NCI-H748 treated with DMSO at 0.1 percent for 48 hours (cell line): ENCODE measurements around the gene PLEKHG1.

Experiments
- DNase-seq: peaks from one replicate; lab custom pipeline; 2025; lab: John Stamatoyannopoulos, UW

The PLEKHG1 gene

DNA sequence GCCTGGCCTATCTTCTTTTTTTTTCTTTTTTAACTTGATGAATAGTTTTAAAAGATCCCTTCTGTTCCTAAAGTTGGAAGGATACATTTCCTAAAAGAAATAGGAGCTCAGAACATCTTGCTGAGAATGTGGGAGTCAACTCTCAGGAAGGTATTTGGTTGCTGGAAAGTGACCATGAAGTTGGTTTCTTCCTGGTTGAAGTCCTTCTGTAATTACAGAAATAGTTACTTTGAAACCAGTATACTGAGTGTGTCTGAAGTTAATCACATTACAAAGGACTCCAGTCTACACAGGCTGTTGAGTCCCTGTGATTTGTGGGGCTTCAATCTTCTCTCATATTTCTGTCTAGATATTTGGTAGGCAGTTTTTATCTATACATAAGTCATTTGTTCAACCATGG lies 9.8 kb upstream of the PLEKHG1 start:
- no peak for DNase-seq

DNA sequence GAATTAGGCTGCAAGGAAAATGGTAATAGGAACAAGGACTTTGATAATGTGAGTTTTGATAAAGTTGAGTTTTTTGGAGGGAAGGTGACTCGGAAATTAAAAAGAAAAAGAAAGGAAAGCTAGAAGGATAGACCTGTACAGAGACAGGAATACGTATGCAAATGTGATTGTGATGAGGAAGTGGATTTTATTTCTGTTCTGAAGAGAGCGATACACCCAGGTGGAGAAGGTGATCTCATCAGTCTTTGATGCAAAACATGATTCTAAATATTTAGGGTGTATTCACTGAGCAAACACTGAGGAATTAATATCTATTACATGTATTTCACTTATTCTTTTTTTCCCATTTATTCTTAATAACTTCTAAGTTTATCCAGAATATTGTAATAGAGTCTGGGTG lies 9.2 kb upstream of the PLEKHG1 start:
- no peak for DNase-seq

DNA sequence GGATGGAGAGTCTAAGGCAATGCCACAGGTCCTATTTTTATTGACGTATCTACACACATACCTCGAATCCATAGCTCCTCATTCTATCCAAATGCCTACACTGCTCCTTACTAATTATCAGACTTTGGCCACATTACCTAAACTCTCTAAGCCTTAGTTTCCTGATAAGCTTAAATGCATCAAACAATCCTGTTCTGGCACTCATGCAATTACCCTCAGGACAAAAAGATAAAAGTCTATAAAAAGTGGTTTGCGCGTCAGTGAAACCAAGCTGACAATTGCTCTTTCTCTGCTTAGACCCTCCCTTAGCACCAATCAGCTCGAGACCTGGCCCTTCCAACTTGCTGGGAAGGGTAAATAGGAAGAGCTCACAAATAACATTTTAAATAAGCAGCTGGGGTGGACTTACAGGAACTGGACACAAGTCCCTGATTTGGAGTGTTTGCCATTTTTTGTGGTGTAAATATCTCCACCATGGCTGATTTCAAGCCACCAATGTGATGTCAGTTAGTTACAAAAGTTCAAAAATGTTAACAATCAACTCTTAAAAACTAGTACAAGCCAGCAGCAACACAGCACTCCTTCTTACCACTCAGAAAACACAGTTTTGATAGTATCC lies 7.2 kb upstream of the PLEKHG1 start:
- DNase-seq: no peak

DNA sequence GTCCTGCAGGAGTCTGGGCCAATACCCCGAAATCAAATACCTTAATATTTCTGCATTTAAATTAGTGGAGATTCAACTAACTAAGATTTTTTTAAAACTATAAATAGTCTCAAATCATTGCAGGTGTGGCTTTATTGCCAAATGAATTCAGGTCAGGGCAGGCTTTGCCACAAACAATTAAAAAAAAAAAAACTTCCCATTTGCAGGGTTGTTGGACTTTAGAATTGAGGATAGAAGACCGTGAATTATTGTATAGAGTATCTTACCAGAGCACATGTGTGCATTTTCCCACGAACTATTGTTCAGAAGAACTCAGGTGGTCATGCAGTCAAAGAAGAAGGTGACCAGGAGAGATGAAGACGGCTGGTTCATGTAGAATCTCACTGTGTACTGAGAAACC lies 6.6 kb upstream of the PLEKHG1 start:
- DNase-seq: no peak

GRCh38 chr6:150596439-150596838 lies 3.2 kb upstream of the PLEKHG1 start:
- DNase-seq: no peak

GRCh38 chr6:150598401-150598800 lies 1.3 kb upstream of the PLEKHG1 start:
- no peak for DNase-seq

GRCh38 chr6:150598858-150599198 lies 857 bp upstream of the PLEKHG1 start:
- no peak for DNase-seq

GRCh38 chr6:150600010-150600300 lies 270 bp downstream of the PLEKHG1 start:
- DNase-seq: no peak

DNA sequence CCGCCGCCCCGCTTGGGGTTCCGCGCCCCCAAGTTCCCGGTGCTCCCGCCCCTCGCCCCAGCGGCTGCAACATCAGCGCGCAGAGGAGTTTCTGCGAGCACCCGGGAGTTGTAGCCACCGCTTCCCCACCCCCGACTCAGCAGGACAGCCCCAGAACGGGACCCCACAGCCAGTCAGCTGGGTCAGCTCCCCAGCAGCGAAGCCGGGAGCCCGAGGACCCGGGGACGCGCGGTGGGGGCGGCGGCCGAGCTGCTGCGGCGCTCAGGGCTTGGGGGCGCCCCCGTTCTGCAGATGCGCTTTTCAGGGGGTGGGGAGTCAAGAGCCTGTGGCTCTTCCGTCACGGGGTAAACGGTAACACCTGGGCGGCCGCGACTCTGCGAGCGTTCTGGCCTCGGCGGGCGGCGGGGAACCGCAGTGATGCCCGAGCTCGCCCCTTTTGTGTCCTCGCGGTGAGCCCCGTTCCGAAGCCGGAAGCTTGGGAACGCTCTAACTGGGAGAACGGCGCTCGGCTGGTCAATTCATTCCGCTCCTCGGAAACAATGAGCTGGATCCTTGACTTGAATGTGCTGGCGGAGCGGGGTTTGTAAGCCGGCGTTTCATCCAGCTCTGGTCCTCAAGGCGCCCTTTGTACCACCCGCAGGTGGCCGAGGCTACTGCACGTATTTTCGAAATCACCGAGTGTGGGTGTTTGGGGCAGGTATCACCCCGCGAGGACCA lies 774 bp downstream of the PLEKHG1 start:
- peak; percentile 71 for DNase-seq

DNA sequence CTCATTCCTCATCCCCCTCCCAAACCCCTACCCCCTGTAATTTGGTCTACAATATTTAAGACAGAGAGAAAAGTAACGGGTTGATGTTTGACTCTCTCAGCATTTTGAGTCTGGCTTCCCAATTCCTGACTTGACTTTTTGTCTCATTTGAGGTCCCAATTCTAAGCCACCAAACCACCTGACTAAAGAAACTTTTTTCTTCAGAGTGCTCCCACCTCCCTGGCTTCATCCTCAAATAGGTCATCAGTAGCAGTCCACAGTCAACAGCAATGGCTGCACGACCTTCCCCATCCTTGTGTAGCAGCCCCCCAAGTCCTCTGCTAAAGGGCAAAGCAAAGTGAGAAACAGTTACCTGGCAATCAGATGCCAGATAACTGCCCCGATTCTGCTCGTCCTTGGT lies 1.8 kb downstream of the PLEKHG1 start:
- no peak for DNase-seq

GRCh38 chr6:150603176-150603575 lies 3.5 kb downstream of the PLEKHG1 start:
- no peak for DNase-seq

GRCh38 chr6:150604467-150604866 lies 4.8 kb downstream of the PLEKHG1 start:
- DNase-seq: no peak

GRCh38 chr6:150605333-150605732 lies 5.6 kb downstream of the PLEKHG1 start:
- DNase-seq: no peak

DNA sequence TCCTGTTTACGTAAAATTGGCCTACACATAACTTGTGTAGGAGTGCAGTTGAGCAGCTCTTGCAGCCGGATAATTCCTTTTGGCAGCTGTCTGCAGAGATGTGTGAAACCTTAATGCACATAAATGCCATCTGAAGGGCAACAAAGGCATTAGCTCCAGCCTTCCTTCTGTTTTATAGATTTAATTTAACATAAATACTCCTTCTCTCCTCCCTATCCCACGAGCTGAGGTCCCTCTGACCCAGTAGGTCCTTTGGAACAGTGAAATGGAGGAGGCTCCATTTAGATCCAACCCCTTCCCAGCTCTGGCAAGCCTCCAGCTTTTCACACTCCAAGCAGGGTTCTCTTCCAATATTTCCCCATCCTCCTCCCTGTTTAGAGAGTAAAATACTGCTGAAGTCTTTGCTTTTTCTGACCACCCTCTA lies 6.5 kb downstream of the PLEKHG1 start:
- no peak for DNase-seq

DNA sequence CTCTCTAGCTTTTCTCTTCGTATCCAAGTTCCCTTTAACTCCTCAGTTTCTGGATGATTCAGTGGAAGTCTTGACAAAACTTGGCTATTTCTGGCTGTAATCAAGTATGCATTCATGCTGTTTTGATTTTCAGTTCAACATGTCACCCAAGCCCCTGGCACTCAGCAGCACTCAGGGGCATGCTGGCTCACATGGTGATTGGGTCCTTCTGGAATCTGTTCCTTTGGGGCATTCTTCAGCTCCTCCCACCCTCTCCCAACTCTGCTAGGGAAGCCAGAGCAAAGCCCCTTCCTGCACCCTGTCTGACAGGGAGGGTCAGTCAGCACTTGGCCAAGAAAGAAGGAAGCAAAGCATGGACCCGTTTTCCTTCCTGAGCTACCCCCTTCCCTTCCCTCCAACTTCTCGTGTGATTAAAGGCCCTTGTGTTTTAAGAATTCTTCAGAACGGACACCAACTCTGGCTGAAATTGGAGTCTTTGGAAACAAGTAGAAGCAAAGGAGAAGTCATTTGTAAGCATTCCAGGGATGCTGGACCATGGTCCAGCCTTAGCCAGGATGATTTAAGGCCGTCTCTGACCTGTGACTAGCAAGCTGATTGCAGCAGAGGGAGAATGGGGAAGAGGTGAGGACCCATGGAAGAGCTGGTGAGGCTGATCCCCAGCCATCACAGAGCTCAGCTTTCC lies 7.1 kb downstream of the PLEKHG1 start:
- DNase-seq: no peak

DNA sequence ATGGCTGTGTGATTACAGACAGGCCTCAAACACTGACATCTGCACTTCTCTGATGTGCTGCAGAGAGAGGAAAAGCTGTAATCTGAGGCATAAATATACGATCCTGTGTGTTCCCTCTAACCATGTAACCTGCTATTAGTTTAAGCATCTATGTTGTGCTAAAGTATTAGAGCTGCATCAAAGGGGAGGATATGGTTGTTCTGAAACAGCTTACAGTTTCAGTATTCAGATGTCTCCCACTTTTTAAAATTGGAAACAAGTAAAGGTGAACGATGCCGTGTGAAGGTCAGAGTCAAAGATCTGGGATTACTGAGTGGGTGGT lies 7.6 kb downstream of the PLEKHG1 start:
- DNase-seq: no peak

GRCh38 chr6:150610584-150610983 lies 10.9 kb downstream of the PLEKHG1 start:
- DNase-seq: no peak

DNA sequence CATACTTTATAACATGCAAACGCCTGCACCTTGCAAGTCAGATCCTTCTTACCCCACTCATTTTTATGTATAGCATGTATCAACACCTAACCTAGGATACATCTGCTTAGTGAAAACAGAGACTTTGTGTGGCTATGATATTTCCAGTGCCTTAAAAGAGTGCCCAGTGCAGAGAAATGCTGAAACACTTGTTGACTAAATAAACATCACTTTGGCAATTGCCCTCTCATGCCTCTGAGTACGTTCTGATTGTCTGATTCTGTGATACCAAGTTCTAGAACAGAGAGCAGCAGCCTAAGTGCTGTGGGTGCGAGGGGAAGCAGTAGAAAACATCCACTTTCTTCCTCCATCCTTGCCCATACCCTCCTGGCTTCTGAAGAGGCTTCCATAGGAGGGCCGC lies 13.6 kb downstream of the PLEKHG1 start:
- DNase-seq: no peak

GRCh38 chr6:150615967-150616366 lies 16.3 kb downstream of the PLEKHG1 start:
- DNase-seq: no peak

- DNase-seq: no peak
These were observed 16.9 kb downstream of the PLEKHG1 start for GRCh38 chr6:150616586-150616985.

DNA sequence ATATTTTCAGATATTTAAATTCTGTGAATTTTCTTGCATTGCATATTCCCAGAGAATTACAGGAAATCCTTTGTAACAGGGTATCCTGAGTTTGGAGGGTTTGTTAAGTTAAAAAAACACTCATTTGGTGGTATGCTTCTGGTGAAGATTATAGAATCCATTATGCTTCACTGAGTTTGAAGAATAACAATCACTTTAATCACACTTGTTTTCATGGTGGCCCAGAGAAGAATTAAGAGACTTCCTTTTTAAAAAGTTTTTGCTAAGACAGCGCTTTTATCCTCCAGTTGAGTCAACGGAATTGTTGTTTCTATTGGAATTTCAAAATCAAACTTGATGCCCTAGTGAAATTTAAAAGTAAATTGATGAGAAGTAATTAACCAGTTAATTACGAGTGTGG lies 17.4 kb downstream of the PLEKHG1 start:
- DNase-seq: no peak

- DNase-seq: no peak
These were observed 18.1 kb downstream of the PLEKHG1 start for GRCh38 chr6:150617496-150618460.

- no peak for DNase-seq
These were observed 19.6 kb downstream of the PLEKHG1 start for GRCh38 chr6:150619275-150619674.
